Measurements from ENCODE around the gene NBEAL2.

DNA sequence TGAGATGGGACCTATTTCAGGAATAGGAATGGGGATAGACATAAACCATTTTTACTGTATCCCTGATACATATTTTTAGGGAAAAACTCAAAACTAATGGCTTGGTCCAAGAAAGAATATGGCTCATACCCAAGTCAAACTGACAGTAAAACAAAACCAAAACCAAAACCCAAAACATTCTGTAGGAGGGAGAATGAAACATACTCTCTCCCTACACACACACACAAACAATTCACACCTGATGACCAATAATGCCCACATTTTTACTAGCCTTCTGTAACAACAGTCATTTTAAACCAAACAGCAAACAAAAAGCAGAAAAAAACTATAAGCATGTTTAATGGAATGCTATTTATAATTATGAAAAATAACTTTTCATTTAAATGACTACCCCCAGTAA is 74.9 kb downstream of the NBEAL2 start:
- TF ChIP-seq, protein P1, sequence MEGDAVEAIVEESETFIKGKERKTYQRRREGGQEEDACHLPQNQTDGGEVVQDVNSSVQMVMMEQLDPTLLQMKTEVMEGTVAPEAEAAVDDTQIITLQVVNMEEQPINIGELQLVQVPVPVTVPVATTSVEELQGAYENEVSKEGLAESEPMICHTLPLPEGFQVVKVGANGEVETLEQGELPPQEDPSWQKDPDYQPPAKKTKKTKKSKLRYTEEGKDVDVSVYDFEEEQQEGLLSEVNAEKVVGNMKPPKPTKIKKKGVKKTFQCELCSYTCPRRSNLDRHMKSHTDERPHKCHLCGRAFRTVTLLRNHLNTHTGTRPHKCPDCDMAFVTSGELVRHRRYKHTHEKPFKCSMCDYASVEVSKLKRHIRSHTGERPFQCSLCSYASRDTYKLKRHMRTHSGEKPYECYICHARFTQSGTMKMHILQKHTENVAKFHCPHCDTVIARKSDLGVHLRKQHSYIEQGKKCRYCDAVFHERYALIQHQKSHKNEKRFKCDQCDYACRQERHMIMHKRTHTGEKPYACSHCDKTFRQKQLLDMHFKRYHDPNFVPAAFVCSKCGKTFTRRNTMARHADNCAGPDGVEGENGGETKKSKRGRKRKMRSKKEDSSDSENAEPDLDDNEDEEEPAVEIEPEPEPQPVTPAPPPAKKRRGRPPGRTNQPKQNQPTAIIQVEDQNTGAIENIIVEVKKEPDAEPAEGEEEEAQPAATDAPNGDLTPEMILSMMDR (IDR thresholded peaks at IDR 0.05 in 2 of 3, conservative IDR thresholded peaks at IDR 0.05 in 1 of 3; ENCODE audit: control insufficient read depth in 2 of 3, extremely low read depth in 1 of 3, insufficient read depth in 1 of 3, low read depth in 3 of 3, low read length in 3 of 3) = no peak
- TF ChIP-seq BRCA1 (IDR thresholded peaks at IDR 0.05; ENCODE audit: low read depth, low read length) (no peak), CHD2 (IDR thresholded peaks at IDR 0.05; ENCODE audit: borderline replicate concordance, low read depth, low read length) (no peak), POLR2A (IDR thresholded peaks at IDR 0.05; ENCODE audit: low read depth, low read length) (no peak), EZH2 (IDR thresholded peaks at IDR 0.05; ENCODE audit: borderline replicate concordance, control insufficient read depth, low read depth, low read length) (no peak), JUND (IDR thresholded peaks at IDR 0.05; ENCODE audit: low read depth, low read length) (no peak), CHD4 (IDR thresholded peaks at IDR 0.05) (no peak)

Measured in GM12878 (cell line).